GM13976 (cell line): Measurements from ENCODE around the gene TSPAN32.
"Not testable (repeated sequence)": the region's sequence is repeated elsewhere in the genome, so short reads cannot be mapped to it uniquely, and the experiment has no call there.

Experiments
- DNase-seq: peaks from one replicate; pipeline ENCODE4 v3.0.0; 2012; ENCODE audit warnings: low spot score
- CTCF ChIP-seq: IDR thresholded peaks from 2 replicates; pipeline ENCODE4 v1.5.1; 2012; ENCODE audit warnings: borderline replicate concordance, mild to moderate bottlenecking; ENCODE audit not compliant: insufficient read depth; ENCODE audit errors: extremely low read depth, missing control alignments, control extremely low read depth
- in situ Hi-C: fragments of 300-500 bp; cut with MboI; formaldehyde crosslinking; loops from one replicate; pipeline ENCODE4 v1.12.0; 2022; ENCODE audit warnings: low sequenced_read_pairs, mixed read lengths, inconsistent platforms; ENCODE audit not compliant: unreplicated experiment

Gene TSPAN32

GRCh38 chr11:2327032-2327431, 25.2 kb downstream of the TSPAN32 start:
- in situ Hi-C loops = no loop called here
- DNase-seq = no peak
- no peak for TF ChIP-seq CTCF

GRCh38 chr11:2328021-2328420, 26.2 kb downstream of the TSPAN32 start:
- in situ Hi-C loops = no loop called here
- no peak for DNase-seq
- TF ChIP-seq CTCF = no peak

GRCh38 chr11:2328656-2329354, 27.0 kb downstream of the TSPAN32 start:
- DNase-seq = no peak
- no peak for TF ChIP-seq CTCF
- in situ Hi-C loops = no loop called here

GRCh38 chr11:2329551-2329950, 27.7 kb downstream of the TSPAN32 start:
- no peak for DNase-seq
- TF ChIP-seq CTCF = no peak
- in situ Hi-C loops = no loop called here

- in situ Hi-C loops = no loop called here
- no peak for DNase-seq
- TF ChIP-seq CTCF = no peak
Measured at GRCh38 chr11:2330696-2331095, 28.9 kb downstream of the TSPAN32 start.

GRCh38 chr11:2331404-2331803, 29.6 kb downstream of the TSPAN32 start:
- in situ Hi-C loops = no loop called here
- no peak for TF ChIP-seq CTCF
- no peak for DNase-seq

GRCh38 chr11:2332569-2332968, 30.8 kb downstream of the TSPAN32 start:
- in situ Hi-C loops = not testable (repeated sequence)

GRCh38 chr11:2333486-2334205, 31.8 kb downstream of the TSPAN32 start:
- DNase-seq, in situ Hi-C loops: not testable (repeated sequence)

More at GRCh38 chr11:2332569-2332968, 30.8 kb downstream of the TSPAN32 start:
- DNase-seq = not testable (repeated sequence)

GRCh38 chr11:2335286-2335685, 33.5 kb downstream of the TSPAN32 start:
- DNase-seq, in situ Hi-C loops: not testable (repeated sequence)

GRCh38 chr11:2338760-2339159, 36.9 kb downstream of the TSPAN32 start:
- in situ Hi-C loops, DNase-seq: not testable (repeated sequence)
